CD4-positive, alpha-beta T cell treated with Interleukin-15 for 1 hour (primary cell): ENCODE results near the gene C2orf72.

Experiments
- DNase-seq: peaks from one replicate; pipeline ENCODE4 v3.0.0-alpha.2; 2020

C2orf72 gene

GRCh38 chr2:231088754-231089153 lies 51.4 kb downstream of the C2orf72 start:
- DNase-seq = no peak

- DNase-seq = no peak
These were observed 56.6 kb downstream of the C2orf72 start for GRCh38 chr2:231093933-231094332.

GRCh38 chr2:231094736-231095346 lies 57.5 kb downstream of the C2orf72 start:
- DNase-seq = no peak
